DND-41 (cell line): Measurements from ENCODE around the gene PPP1R14C.

Source experiments
- ATAC-seq: fragments of 200-7000 bp; cut with Tn5 transposase; 3 replicates; pipeline ENCODE4 v1.9.1; 2021; ENCODE audit warnings: low read depth; ENCODE audit not compliant: insufficient read depth
- DNase-seq: peaks from one replicate; pipeline ENCODE4 v3.0.0-alpha.2; 2020
- H2AFZ ChIP-seq: 2 replicates; pipeline ENCODE4 v1.6.0; 2012; ENCODE audit warnings: low read depth, low read length
- H3K27ac ChIP-seq: 2 replicates; pipeline ENCODE4 v1.5.1; 2012; ENCODE audit warnings: low read length, inconsistent platforms
- H3K27me3 ChIP-seq: fragments of 200-600 bp; sonication (generic); 2 replicates; pipeline ENCODE4 v1.6.0; 2012; ENCODE audit warnings: low read length, mild to moderate bottlenecking, inconsistent platforms; ENCODE audit not compliant: insufficient read depth, poor library complexity
- H3K36me3 ChIP-seq: 2 replicates; pipeline ENCODE4 v1.5.1; 2012; ENCODE audit warnings: low read length, inconsistent platforms; ENCODE audit not compliant: insufficient read depth
- H3K4me1 ChIP-seq: 2 replicates; pipeline ENCODE4 v1.5.1; 2012; ENCODE audit warnings: mild to moderate bottlenecking, low read length; ENCODE audit not compliant: insufficient read depth
- H3K4me2 ChIP-seq: 2 replicates; pipeline ENCODE4 v1.6.0; 2012; ENCODE audit warnings: mild to moderate bottlenecking, moderate library complexity, low read length, inconsistent platforms; ENCODE audit not compliant: insufficient read depth
- H3K4me3 ChIP-seq, 2 experiments: fragments of 200-600 bp in 1 of 2; shearing (Covaris generic) in 1 of 2; 2 replicates each; pipeline ENCODE4 v1.5.1; 2012 to 2016; ENCODE audit warnings: inconsistent platforms in 2 of 2, low read length in 2 of 2, mild to moderate bottlenecking in 2 of 2, low read depth in 1 of 2, moderate library complexity in 1 of 2
- H3K79me2 ChIP-seq: 2 replicates; pipeline ENCODE4 v1.6.0; 2012; ENCODE audit warnings: low read length, inconsistent platforms; ENCODE audit not compliant: insufficient read depth
- H3K9ac ChIP-seq: 2 replicates; pipeline ENCODE4 v1.6.0; 2012; ENCODE audit warnings: low read depth, mild to moderate bottlenecking, inconsistent platforms, low read length, moderate library complexity
- H3K9me3 ChIP-seq: 2 replicates; pipeline ENCODE4 v1.5.1; 2012; ENCODE audit warnings: low read length, moderate library complexity, mild to moderate bottlenecking, inconsistent platforms; ENCODE audit not compliant: insufficient read depth, severe bottlenecking
- H4K20me1 ChIP-seq: 2 replicates; pipeline ENCODE4 v1.6.0; 2012; ENCODE audit warnings: low read length; ENCODE audit not compliant: insufficient read depth
- CTCF ChIP-seq: IDR thresholded peaks from 2 replicates; pipeline ENCODE4 v1.5.1; 2012; ENCODE audit warnings: borderline replicate concordance, low read length, moderate library complexity, mild to moderate bottlenecking; ENCODE audit not compliant: poor library complexity, severe bottlenecking; ENCODE audit errors: extremely low read depth
- EZH2 ChIP-seq: IDR thresholded peaks from 3 replicates; pipeline ENCODE4 v1.6.1; 2012; ENCODE audit warnings: borderline replicate concordance, low read depth, mild to moderate bottlenecking, moderate library complexity, low read length, inconsistent platforms; ENCODE audit not compliant: severe bottlenecking

Gene PPP1R14C

DNA sequence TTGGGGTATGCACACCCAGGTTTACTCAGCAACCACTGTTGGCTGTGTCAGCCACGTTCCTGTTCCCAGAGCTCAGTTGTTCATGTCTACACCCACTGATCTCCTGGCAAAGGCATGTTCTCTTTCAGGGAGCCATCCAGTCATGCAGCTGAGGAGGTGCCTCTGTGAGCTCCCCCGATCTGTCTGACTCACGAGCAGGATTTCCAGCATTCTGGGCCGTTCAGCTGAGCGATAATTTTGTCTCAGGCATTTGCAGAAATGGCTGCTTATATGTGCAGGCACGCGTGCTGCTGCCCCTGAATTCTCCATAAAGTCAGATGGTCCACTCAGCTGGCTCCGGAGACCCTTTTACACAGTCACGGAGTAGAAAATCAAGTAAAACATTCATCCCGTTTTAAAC, 147.6 kb downstream of the PPP1R14C start:
- TF ChIP-seq EZH2 (no peak), CTCF (no peak)
- H3K4me1 ChIP-seq: no peaks in the 10 kb centered on the region
- DNase-seq (no peak), ATAC-seq (no peak)
- no peak overlapping the region for H3K27ac ChIP-seq
- H3K27me3 ChIP-seq: no peaks in the 10 kb centered on the region
- no peak overlapping the region for H3K9ac ChIP-seq
- no peak overlapping the region for H3K4me2 ChIP-seq
- H3K9me3 ChIP-seq: peaks cover 3% of the 10 kb centered on the region
- H2AFZ ChIP-seq: no peak overlapping the region
- no peaks in the 10 kb centered on the region for H3K36me3 ChIP-seq
- no peaks in the 10 kb centered on the region for H4K20me1 ChIP-seq
- no peaks in the 10 kb centered on the region for H3K79me2 ChIP-seq
- no peak overlapping the region for H3K4me3 ChIP-seq

- no peak for TF ChIP-seq EZH2
- no peak for TF ChIP-seq CTCF
- H3K27me3 ChIP-seq: no peaks in the 10 kb centered on the region
- no peak for ATAC-seq
- H3K9me3 ChIP-seq: peaks cover 10% of the 10 kb centered on the region
- no peaks in the 10 kb centered on the region for H3K36me3 ChIP-seq
- no peak overlapping the region for H2AFZ ChIP-seq
- DNase-seq: no peak
- no peak overlapping the region for H3K4me3 ChIP-seq
- H3K27ac ChIP-seq: no peak overlapping the region
- no peak overlapping the region for H3K4me2 ChIP-seq
- H3K9ac ChIP-seq: no peak overlapping the region
- H3K79me2 ChIP-seq: no peaks in the 10 kb centered on the region
- H4K20me1 ChIP-seq: no peaks in the 10 kb centered on the region
- no peaks in the 10 kb centered on the region for H3K4me1 ChIP-seq
Observed at GRCh38 chr6:150291968-150292710, 149.3 kb downstream of the PPP1R14C start.

- no peak for DNase-seq
- Histone ChIP-seq H3K4me3 (no peak overlapping the region), H3K36me3 (no peaks in the 10 kb centered on the region), H3K79me2 (no peaks in the 10 kb centered on the region), H3K27ac (no peak overlapping the region), H4K20me1 (no peaks in the 10 kb centered on the region), H3K27me3 (no peaks in the 10 kb centered on the region), H3K9me3 (peaks cover 16% of the 10 kb centered on the region), H2AFZ (no peak overlapping the region), H3K4me1 (no peaks in the 10 kb centered on the region), H3K4me2 (no peak overlapping the region), H3K9ac (no peak overlapping the region)
- ATAC-seq: no peak
- TF ChIP-seq CTCF (no peak), EZH2 (no peak)
Observed at GRCh38 chr6:150293019-150293418, 150.2 kb downstream of the PPP1R14C start.
